Erythroblast (primary cell): ENCODE measurements around the gene SHISA6.

Source experiments
- GATA1 ChIP-seq: IDR thresholded peaks from 2 replicates; pipeline ENCODE4 v1.6.1; 2011; ENCODE audit warnings: low read depth, mild to moderate bottlenecking, control low read depth, low read length, moderate library complexity
- POLR2A ChIP-seq: IDR thresholded peaks from 2 replicates; pipeline ENCODE4 v1.6.1; 2011; ENCODE audit warnings: mild to moderate bottlenecking, low read length

GRCh38 chr17:11598274-11599221 is 357.5 kb downstream of the SHISA6 start, which contains the start of gene DNAH9:
- TF ChIP-seq POLR2A (no peak), GATA1 (no peak)
